Dermis blood vessel endothelial cell (primary cell): ENCODE results near the gene SMO. TPM values are rescaled to one million over a fixed set of nuclear protein-coding genes. Genes with fewer than 3 reads are reported as not detected.

Source experiments
- DNase-seq: peaks from one replicate; pipeline ENCODE4 v3.0.0; 2010
- total RNA-seq: library from RNA; depleted of rRNA; stranded (reverse); fragments of >200 nt; gene quantifications from 2 replicates; pipeline ENCODE4 v1.2.3, GENCODE V29; 2014

Gene SMO
- 3.2 and 5.8 TPM in 2 replicates for total RNA-seq

DNA sequence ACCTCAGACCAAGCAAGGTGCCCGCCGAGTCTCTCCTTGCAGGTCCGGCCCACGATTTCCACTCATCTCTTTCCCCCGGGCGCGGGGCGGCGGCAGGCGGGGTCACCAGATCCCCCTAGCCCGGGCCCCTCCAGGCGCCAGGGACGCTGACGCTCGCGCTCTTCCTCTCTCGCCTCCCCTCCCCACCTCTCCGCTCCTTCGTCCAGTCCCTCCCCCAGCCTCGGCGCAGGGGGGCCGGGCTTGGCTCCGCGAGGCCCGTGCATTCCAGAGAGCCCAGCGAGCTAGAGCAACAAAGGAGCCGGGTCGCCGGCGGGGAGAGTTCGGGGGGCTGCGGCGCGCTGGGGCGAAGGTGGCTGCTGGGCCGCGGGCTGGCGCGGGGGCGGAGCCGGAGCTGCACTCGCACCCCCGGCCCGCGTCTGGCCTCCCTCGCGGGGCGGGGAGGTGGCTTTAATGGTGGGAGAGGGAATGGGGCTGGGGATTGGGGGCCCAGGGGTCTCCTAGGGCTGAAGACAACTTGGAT, at the start of gene SMO:
SMO (plus strand) TSS at position 262 of the 520 bp plus-strand sequence. CDS start 519 bp downstream, outside the sequence.
- DNase-seq, result peak; percentile 40

DNA sequence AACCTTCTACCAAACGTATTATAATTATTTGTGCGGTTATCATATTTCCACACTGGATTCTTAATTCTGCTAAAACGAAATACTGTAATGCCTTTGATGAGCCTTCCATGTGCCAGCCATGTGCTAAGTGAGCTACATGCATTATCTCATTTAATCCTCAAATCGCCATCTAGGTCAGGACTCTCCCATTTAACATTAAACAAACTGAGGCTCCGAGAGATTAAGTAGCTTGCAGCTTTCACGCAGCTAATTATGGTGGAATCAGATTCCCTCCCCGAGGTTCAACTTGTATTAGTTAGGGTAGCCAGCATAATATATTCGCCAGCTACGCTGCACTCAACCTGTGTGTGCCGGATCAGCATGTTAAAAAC, 44.7 kb upstream of the SMO start:
- DNase-seq, result no peak

DNA sequence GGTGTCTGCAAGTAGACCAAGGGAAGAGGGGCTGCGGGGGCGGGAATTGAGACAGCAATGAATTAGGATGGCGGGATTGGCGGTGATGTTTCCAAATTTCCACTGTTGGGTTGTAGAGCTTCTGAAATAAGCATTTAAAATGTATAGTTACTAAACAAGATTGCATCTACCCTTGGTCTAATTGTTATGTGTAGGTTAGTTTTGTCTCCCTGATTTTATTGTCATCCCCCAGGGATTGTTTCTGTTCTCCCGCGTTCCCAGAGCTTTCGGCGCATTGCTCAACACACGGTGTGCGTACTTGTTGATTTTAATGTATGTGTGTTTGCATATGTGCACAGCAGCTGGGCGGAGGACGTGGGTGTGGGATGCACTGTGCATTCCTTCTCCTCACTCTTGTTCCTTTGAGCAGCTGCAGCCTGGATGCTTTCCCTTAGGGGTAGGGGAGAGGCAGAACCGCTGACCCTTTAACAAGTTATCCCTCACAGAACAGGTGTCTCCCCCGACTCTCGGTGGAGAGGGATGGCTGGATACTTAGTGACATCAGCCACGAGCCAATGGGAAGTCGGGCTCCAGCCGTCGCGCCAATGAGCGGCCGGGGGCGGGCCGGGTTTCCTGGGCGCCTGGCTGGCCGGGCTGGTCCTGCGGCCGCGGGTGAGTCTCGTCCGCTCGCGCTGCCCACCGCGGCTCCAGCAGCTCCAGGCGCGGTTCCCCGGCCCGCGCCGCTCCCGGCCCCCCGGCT, 44.2 kb upstream of the SMO start, which contains the start of gene TSPAN33:
TSPAN33 (plus strand) TSS at position 613 of the 739 bp plus-strand sequence. CDS start 274 bp downstream, outside the sequence.
- DNase-seq, result peak; percentile 24

DNA sequence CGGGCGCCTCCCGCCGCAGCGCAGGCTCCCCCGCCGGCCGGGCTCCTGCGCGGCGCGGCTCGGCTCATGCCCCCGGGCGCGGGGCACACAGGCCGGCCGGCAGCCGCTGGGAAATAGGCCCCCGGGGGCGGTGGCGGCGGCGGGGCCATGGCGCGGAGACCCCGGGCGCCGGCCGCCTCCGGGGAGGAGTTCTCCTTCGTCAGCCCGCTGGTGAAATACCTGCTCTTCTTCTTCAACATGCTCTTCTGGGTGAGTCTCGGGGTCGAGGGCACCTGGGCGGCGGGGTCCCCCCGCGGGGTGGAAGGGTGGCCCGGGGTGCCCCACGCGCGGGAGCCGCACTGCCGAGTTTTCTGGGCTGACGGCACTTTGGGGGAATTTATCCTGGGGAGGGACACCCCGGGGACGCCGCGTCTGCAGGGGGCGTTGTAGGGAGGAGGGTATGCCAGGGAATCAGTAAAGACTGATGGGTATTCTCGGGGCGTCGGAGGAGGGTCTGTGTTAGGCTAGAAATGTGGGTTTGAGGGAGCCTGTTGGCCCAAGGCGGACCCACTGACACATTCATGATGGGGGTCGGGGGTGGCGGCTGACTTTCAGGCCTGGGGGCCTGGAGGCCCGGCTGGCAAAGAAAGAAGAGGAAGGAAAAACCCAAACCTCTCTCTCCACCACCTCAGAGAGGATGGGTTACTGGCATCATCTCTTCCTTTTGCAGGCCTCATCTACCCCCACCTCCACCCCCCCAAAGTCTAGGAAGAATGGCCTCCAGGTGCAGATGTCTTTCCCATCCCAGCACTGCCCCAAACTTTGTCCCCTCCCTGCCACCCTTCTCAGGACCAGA, 43.4 kb upstream of the SMO start:
- no peak for DNase-seq

DNA sequence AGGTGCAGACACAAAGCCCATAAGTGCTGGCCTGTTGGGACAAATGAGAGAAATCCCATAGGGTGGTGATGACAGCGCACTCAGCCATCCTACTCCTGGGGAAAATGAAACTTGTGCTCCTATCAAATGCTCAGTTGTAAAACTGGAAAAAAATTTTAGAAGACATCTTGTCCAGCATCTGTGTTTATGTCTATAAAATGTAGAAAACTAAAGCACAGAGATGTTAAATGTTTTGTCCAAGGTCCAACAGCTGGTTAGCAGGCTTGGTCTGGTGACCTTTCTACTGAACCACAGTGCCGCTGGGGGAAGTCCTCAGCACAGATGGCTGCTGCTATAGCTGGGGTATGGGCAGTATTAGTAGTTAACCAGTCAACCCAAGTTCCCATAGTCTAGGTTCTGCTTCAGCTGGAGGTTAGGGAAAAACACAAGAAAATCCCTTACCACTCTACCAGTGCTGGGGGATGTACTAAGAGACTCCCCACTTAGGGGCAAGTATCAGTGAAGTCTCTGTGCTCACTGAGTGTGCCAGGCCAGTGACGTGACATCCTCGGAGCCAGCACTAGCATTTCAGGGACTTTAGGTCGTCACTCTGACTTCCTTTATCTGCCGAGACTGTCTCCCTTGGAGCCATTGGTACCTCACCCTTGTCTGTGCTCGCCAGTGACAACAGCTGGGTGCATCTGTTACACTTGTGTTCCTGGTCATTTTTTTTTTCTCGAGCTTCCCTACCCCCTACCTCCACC, 42.0 kb upstream of the SMO start:
- DNase-seq, result no peak

DNA sequence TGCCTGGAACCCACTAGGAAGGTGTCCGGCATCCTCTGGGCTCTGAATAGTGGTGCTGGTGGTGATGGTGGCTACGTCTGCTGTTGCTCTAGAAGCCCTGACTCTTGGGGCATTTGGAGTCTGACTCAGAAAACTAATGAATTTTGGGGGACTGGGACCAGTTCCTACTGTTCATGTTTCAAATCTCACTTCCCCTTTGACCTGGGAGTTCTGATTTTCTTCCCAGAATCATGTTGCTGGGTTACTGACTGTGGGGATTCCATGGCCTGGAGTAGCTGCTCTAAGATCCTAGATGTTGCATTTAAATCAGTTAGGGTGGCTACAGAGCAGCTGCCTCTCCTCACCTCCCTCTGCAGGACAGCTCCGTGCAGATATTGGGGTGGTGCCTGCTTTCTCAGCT, 40.7 kb upstream of the SMO start:
- DNase-seq, result no peak

DNA sequence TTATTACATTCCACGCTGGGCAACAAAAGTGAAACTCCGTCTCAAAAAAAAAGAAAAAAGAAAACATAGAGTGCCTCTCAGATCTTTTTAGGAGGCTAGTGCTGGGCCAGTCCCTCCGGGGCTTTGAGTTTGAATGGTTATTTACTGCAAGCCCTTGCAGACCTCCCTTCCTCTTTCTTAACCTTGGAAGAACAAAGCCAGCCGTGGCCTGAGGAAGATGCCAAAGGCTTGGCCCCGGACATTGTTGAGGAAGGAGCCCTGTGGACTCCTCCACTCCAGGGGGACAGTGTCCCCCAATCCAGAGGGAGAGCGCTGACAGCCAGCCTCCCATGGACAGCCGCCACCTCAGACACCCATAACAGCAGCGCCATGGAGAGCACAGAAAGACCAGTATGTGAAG, 38.9 kb upstream of the SMO start:
- DNase-seq, result no peak

DNA sequence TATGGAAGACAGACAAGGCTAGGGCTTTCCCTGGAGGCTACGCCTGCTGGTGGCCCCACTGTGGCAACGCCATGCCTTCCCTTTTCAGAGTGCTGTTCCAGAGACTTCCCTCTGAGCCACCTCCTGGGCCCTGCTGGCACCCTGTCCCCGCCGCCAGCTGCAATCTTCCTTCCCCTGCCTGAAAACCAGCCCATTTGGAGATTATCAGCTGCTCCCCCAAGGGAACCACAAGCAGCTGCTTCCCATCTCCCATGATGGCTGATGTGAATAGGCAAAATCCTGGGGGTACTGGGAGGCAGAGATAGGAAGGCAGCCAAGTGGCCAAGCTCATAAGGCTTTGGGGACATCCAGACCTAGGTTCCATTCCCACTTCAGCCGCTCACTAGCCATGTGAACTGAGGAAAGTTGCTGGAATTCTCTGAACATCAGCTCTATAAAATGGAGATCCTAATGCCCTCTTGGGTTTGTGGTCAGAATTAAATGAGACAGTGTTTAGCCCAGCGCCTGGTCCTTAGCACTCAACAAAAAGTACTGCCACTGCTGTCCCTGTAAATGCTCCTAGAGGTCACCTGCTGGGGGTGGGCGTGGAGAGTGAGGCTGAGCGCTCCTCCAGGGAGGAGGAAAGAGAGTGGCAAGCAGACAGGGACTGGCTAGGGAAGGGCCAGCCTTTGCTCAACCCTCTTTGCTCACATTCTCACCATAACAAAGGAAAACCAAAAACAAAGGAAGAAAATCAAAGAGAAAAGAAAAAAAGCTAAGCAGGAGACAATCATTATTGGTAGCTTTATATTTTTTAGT, 38.0 kb upstream of the SMO start:
- no peak for DNase-seq

DNA sequence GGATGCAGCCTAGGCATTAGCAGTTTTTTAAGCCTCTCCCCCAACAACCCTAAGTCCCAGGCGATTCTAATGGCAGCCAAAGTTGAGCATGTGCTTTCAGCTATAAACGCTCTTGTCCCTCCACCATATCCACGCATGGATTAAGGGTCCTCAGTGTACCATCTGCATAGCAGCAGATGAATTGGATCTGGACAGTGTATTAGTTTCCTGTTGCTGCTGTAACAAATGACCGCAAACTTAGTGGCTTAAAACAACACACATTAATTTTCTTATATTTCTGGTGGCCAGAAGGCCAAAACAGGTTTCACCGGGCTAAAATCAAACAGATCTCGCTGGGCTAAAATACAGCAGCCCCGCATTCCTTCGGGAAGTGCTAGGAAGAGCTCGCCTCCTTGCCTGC, 30.8 kb upstream of the SMO start:
- no peak for DNase-seq

DNA sequence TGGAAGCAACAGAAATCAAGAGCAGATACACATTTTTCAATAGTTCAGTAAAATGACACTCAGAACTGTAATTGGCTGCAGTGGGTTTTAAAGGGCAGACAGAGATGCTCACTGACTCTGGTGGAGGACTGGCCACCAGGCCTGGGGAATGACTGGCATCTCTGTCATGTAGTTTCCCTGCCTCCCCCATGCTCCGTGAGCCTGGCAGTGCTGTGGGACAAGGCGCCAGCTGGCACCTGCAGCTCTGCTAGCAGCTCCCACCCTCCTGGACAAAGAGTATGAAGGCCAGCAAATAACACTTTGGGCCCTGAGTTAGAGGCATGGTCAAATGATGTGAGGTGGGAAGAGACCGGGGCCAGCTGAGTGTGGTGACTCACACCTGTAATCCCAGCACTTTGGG, 28.9 kb upstream of the SMO start:
- no peak for DNase-seq

DNA sequence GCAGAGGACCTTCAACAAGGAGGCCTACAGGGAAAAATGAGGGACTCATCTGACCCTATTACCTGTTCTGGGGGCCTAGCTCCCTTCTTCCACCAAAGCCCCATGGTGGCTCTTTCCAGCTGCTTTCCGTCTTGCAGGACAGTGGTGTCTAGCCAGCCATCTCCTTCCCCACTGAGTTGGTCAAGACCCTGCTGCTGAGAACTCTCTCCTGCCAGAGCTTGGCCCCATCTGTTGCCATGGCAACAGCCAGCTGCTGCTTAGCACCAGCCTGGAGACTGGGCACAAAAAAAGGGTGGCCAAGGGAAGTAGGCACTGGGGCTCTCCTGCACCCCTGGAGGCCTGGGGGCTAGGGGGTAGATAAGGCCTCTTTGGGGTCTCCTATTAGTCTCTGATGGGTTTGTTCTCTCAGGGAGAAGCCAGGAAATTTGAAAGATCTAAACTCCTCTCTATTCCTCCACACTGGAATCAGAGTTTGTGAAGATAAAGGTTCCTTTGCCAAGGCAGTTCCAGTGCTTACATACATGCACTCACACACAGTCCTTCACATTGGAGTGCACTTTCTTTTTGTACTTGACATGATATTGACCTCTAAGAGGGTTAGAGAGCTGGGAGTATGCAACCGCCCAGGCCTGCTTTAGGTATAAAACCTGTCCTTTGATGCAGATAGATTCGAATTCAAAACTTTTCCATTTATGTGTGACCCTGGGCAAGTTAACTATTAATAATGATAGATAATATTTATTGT, 28.1 kb upstream of the SMO start:
- DNase-seq, result no peak

DNA sequence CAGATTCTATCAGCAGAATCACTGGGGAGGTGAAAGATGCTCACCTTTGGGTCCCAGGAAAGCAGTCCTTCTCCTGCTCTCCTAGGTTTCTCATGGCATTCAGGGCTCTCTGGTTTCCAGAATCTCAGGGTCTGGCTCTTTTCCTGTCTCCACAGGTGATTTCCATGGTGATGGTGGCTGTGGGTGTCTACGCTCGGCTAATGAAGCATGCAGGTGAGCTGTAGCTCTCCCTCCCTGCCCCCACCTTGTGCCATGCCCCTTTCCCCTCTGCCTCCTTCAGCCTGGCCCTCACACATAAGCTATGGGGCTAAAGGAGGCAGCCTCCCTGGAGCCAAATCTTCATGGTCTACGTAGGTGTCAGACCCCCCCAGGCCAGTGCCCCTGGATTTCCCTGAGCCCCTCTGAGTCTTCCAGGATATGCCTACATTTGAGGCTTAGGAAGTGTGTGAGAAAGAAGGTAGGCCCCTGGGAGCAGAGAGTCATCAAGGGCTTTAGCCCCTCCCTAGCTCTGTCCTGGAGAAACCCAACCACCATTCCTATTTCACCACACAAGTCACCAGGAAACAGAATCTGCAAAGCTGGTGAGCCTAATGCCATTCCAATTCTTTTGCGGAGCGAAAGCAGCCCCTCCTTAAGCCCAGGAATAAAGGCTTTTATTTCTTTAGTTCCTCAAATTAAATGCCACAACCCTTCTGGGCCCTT, 26.8 kb upstream of the SMO start:
- no peak for DNase-seq

DNA sequence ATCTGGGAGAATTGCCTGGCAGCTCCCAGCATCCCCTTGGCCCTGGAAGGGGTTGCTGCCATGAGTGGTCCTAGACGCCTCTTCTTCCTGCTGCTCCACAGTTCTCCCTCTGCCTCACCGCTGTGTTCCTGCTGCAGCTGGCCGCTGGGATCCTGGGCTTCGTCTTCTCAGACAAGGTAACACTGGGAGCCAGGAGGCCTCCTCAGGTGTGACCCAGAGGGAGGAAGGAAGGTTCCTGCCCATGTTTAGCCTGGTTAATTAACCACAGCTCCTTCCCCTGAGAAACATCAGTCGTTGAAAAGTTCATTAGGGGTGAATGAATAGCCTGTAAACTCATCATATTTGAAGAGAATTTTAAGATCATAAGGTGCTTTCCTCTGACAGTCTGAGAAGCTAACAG, 25.7 kb upstream of the SMO start:
- no peak for DNase-seq

DNA sequence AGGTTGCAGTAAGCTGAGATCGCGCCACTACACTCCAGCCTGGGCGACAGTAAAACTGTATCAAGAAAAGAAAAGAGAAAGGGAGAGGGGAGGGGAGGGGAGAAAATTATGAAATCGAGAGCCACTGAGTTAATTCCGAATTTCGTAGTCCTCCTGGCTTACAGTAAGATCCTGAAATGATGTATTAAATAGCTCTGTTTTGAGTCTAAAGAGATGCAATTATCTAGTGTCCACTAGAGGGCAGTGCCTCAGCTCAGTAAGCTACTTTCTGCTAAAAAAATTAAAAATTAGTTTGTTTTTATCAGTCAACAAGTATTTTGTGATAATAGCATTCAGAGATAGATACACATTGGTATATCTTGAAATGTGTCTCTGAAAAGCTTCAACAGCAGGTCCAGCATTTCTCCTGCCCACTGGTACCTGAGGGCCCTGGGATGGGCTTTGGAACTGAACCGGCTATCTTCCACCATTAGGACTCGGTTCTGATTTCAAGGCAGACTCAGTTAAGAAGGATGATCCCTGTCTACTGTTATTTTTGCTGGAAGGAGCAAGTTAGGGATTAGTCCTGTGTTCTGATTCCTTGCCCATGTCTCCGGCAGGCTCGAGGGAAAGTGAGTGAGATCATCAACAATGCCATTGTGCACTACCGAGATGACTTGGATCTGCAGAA, 24.4 kb upstream of the SMO start:
- peak; percentile 79 for DNase-seq

DNA sequence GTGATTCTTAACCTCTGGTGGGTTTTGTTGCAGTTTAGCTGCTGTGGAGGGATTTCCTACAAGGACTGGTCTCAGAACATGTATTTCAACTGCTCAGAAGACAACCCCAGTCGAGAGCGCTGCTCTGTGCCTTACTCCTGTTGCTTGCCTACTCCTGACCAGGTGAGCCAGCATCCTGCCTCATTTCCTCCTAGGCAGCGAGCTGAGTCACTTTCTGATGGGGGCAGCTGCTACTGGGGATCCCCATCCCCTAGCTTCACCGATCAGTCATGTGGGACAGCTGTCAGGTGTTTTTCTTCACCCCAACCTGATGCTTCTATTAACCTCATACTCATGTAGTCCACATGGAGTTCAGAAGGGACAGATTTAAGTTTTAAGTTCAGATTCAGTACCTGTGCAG, 21.7 kb upstream of the SMO start:
- DNase-seq, result no peak

DNA sequence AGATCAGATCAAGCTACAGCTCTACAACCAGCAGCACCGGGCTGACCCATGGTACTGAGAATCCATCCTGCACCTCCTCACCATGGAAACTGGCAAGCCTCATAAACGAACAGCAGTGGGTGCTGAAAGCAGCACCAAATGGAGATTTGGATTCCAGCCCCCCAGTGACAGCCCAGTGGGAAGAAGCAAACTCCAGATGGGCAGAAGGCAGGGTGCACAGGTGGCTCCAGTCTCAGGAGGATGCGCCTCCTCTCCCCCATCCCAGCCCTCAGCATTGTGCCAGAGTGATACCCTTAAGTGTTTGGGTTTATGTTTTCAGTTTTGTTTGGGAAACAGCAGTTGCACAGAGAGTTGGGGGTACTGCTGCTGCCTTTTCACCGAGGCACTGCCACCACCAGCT, 20.6 kb upstream of the SMO start:
- DNase-seq, result no peak

DNA sequence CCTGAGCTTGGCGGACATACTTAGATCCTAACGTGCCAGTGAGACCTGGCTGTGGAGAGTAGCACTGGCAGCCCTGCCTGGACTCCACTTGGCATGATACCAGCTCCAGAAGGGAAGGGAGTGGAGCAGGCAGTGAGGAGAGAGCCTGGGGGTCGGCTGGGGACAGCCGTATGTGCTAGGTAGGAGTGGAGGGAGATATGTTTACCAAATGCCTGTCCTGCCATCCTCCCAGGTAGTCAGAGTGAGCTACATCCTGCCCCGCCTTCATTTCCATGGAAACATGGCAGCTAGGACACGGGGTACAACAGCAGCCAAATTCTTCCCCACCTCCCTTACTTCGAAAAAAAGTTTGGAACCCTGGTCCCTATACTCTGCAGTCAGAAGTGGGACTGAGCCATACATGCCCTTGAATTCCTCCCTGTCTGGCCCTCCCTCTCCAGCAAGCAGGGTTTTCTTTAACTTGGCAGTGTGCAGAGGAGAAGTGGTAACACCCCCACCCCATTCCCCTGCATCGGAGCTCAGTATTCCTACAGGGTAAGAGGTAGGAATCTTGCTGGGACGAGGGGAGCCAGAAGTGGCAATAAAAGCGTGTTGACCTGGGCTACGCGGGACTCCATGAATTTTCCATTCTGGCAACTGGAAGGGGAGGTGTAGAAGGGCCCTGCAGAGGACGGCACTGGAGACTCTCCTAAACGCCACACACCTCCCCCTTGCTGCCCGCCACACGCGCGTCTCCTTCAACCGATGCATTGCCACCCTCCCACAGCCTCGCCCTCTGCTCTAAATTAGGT, 20.0 kb upstream of the SMO start:
- DNase-seq, result no peak

DNA sequence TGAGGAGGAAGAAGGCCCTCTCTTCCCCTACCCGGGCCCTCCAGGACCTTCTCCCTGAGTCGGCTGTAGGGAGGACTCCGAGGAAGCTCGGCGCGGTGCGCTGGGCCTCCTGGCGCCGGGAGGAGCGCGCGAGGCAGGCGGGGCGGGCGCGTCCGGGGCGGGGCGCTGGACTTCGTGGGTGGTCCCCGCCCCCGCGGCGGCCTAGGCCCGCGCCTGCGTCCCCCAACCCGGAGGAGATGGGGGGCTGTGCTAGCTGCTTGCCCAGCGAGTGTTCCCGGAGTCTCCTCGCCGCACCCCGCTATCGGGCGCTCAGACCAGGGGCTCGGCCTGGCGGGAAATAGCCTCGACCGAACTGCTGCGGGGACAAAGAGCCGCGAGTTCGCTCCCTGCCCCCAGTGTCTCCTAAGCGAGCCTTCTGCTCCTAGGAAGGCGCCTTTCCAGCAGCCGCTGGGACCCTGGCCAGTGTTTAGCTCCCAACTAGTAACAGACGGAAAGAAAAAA, 19.2 kb upstream of the SMO start:
- peak; percentile 37 for DNase-seq
